LNCAP (cell line): ENCODE data around the gene TENM4.

Experiments used
- CTCF ChIP-seq: fragments of 450-650 bp; IDR thresholded peaks from 2 replicates; pipeline ENCODE4 v1.5.1; 2017; ENCODE audit warnings: mild to moderate bottlenecking

The TENM4 gene

GRCh38 chr11:79047980-79048379 lies 392.9 kb downstream of the TENM4 start:
- no peak for TF ChIP-seq CTCF

GRCh38 chr11:79047321-79047720 lies 393.5 kb downstream of the TENM4 start:
- TF ChIP-seq CTCF = no peak

DNA sequence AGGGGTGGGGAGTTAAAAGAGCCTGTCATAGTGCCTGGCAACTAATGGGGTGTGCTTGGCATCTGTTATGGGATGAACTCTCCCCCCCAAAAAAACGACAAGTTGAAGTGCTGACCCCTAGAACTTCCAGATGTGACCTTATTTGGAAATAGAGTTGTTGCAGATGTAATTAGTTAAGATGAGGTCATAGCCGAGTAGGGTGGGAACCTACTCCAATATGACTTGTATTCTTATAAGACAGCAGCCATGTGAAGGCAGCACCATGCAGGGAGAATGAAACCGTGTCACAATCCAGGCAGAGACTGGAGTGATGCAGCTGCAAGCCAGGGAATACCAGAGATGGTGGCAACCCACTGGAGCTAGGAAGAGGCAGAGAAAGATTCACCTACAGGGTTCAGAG lies 394.5 kb downstream of the TENM4 start:
- TF ChIP-seq CTCF = no peak

- no peak for TF ChIP-seq CTCF
Measured at GRCh38 chr11:79045800-79046304, 395.0 kb downstream of the TENM4 start.

DNA sequence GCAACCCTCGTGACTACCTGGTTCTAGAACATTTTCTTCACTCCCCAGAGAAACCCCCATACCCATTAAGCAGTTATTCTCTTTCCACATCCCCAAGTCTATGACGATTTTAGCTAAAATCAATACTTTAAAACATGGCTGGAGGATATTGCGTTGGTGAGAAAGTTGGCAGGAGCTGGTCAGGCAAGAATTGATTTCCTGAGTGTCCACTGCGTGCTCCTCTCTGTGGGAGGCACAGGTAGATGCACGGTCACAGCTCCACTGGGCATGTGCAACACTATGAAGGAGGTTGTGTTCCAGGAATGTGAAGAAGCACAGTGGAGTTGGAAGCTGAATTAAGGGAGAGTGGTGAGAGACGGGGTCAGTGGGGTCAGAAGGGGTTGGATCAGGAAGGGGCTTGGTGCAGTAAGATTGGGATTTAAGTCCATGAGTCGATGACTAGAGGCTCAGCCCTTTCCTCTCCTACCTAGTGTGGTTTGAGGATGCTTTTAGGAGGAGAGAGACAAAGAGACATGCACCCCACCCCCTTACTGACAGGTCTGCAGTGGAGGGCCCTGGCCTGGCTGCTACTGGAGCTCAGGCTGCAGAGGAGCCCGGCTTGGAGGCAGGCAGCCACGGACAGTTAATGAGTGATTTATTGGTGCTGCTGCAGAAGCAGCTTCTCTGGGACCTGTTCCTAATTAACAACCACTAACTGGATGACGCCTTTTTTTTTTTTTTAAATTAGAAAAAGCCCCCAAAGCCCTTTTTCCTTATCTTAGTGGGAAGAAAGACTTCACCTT lies 395.6 kb downstream of the TENM4 start:
- TF ChIP-seq CTCF = no peak

- TF ChIP-seq CTCF = no peak
Measured at GRCh38 chr11:79044201-79044600, 396.6 kb downstream of the TENM4 start.

DNA sequence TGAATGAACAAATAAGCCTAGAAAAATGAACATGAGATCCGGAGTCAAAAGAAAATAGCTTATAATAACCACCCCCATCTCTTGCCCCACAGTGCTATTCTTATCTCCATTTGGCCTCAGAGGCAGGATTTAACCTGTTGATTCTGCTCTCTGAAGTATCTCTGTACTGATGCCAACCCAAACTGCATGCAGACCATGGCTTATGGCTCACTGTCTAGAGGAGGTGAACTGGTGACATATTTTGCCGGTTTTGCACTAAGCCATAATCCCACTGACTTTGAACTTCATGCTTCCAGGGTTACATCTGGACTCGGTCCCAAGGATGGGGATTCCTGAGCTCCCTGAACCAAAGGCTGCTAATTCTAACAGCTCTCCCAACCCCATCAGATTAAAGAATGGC lies 397.1 kb downstream of the TENM4 start:
- no peak for TF ChIP-seq CTCF
